ENCODE results near the gene AKR1A1.
A peak's percentile ranks its signal among the peaks of the same experiment; 100 is the strongest.
"Not testable (repeated sequence)": the region's sequence is repeated elsewhere in the genome, so short reads cannot be mapped to it uniquely, and the experiment has no call there.

The AKR1A1 gene

DNA sequence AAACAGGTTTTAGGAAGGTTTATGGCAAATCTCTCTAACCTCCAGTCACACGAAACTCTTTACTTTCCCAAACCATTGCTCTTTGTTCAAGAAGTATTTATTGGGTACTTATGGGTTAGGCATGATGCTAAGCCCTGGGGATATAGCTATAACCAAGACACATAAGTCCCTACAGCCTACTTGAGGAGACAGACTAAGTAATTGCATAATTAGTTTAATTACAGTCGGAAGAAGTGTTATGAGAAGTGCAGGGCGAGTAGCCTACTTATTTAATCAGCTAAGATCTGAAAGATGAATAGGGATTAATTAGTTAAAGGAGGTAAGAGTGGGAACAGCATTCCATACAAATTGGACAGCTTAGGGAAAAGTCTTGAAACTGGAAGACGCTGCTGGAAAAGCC lies 20.0 kb downstream of the AKR1A1 start:
- DNase-seq, result no peak

DNA sequence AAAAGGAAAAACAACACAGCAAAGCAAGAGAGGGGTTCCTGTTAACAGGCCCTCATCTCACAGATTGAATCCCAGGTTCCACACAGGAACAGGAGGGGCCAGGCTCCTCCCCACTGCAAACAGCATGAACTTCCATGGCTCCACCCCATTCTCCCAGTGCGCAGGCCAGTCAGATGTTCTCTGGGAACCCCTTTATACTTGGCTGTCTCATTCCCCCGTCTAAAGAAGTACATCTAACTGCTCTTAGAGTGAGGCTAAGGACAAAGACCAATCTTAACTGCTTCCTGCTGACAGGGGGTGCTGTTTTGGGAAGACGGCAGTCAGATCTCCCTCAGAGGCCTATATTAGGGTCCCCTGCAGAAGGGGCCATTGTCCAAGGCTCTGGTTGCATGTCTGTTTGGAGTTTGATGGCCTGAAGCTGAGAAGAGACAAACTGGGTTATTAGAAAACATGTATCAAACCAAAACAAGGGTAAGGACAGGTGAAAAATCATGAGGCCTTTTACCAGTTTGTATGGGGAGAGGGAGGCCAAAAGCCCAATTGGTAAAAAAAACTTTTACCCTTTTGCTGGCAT lies 22.7 kb downstream of the AKR1A1 start:
- no peak for DNase-seq

DNA sequence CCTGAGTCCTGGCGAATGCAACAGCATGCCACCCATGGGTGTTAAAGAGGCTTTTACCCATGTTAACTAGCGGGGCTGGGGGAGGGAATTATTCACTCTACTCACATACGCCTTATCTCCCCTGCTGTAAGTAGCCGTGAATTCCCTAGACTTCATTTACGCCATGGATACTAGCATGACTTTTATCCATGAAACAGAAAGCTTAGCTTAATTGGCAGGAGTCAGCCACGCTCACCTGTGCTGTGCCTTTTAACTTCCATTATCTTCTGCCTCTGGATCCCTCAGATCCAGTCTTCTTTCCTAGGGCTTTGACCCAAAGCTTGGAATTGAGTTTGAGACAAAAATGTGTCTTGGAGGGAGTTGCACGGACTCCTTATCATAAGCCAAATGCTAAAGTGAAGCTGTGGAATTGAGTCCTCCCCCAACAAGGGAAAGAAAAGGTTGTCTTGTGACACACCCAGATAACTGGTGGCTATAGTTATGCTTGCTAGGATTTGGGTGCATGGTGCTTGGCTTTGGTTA lies 23.5 kb downstream of the AKR1A1 start:
- DNase-seq, result no peak

DNA sequence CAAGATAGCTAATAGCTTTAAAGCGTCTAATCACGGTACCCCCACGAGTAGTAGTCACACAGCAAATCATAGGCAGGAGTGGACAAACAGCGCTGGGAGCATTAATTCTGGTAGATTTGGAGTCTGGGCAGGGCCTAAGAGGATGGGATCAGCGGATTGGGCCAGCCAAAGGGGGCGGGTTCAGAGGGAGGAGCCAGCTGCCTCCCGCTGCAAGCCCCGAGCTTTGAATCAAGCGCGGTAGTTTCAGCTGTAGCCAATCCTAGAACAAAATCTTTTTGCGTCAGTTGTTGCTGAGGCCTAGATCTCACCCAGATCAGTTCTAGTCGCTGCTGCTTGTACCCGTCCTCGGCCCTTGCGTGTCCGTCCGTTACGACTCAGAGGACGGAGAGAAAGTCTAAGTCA lies 32.6 kb downstream of the AKR1A1 start:
- DNase-seq, result peak; percentile 98

DNA sequence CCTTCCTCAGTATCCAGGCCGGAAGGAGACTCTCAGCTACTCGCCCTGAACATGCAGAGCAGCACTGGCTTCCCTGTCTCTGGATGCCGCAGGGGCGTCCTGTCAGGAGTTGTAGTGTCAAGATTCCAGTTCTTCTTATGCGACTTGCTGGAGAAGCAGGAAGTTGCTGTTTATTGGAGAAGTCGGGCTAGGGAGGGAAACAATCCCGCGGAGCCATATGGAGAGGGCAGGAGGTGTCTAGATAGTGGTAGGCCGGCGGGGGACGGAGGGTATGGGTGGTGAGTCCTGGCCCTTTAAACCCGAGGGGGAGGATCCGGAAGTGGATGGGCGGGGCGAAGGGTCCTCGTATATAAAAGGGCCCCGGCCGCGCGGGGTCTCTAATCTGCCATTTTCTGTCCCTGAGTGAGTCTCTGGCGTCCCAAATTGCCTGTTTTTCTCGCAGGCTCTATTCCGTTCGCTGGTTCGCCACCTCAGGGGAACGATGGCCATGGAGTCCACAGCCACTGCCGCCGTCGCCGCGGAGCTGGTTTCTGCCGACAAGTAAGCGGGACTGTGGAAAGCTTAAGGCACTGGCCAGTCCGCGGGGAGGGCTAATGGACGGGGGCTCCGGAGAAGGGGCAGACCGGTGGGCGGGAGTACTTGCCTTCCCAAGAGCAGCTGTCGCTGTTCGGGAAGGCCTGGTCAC lies 33.2 kb downstream of the AKR1A1 start, which contains the start of gene NASP:
Gene NASP (plus strand): TSS at position 376 of the 685 bp plus-strand sequence. CDS start 106 bp downstream, at position 482.
- peak; percentile 94 for DNase-seq

DNA sequence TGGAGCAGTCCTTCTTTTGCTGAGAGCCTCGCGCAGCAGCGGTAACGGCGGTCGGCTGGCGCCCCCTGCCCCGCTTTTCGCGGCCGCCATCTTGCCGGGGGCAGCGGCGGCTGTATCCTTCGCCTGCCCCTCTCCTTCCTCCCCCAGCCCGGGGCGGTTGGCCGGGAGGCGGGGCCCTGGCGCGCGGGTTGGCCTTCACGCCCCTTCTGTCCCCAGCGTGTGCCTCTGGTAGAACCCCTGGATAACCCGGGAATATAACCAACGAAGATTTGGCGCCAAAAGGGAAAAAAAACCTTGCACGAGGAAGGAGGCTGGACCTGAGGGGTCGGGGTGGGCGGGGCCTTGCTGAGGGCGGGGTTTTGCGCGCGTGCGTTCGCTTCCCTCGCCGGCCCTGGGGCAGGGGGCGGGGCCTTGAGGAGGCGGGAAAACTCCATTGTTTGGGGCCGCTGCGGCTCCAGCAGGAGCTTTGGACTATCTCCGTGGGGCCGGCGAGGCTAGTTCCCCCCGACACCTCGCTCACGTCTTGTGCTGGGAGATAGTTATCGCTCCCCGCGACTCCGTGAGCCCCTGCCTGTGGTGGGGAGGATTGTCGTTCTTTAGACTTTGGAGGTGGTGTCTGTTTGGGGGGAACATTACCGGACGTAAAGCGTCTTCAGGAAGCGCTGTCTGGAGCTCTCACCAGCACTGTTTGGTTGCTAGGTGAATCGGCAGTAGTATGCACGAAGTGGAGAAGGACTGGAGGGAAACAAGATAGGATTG lies 33.9 kb downstream of the AKR1A1 start:
- DNase-seq, result peak; percentile 95

DNA sequence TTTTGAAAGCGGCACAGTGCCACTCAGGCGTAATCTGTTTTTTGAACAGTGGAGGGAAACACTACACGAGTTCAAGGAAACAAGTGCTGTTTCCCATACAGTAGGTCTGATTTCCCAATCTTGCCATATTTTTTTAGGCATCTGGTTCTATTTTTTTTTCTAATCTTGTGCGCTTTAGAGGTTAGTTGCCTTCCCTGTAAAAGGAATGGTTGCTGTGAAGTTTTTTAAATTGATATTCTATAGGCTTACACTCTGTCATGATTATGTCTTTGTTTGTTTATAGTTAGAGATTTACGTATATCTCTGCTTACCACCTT lies 34.4 kb downstream of the AKR1A1 start:
- DNase-seq, result no peak

DNA sequence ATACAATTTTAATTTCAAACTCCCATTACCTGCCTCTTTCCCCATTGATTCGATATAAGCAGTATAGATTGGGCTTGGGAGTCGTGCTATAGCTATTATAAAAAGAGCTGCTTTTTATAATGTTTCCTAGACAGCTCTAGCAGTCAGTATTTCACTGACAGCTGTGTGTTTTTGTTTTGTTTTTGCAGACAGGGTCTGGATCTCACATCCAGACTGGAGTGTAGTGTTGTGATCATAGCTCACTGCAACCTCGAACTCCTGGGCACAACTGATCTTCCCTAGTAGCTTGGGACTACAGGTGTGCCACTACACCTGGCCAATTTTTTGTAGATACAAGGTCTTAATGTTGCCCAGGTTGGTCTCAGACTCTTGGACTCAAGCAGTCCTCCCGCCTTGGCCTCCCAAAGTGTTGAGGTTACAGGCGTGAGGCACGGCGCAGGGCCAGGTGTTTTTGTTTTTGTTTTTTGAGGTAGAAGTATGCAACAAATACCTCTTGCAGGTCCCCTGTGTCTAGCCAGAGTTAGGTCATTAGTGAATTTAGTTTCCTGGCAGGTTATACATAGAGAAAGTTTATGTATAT lies 35.0 kb downstream of the AKR1A1 start:
- DNase-seq, result no peak

DNA sequence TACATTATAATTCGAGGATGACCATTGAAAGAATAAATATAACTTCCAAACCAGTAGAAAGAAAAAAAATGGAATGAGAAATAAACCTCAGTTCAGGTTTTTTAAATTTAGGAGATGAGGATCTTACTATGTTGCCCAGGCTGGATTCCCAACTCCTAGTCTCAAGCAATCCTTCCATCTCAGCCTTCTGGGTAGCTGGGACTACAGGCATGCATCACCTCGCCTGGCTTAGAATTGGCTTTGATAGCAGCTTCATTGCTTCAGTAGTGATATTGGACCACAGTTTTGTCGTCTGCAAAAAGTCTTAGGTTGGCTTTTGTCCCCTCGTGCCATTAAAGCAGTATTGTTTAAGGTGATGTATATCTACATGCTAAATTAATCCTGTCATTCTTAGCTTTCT lies 36.1 kb downstream of the AKR1A1 start:
- DNase-seq, result no peak

DNA sequence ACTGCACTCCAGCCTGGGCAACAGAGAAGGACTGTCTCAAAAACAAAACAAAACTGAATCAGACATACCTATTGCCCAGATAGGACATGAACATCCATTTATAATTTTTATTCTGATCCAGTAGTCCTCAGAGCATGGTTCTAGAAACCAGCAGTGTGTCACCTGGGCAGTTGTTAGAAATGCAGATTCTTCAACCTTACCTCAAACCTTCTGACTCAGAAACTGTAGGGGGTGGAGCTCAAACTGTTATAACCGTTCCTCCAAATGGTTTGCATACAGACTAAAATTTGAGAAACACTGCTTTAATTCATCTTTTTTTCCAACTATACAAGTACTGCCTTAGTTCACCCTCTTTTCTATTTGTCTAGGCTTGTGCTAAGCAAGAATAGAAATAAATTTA lies 39.2 kb downstream of the AKR1A1 start:
- no peak for DNase-seq

DNA sequence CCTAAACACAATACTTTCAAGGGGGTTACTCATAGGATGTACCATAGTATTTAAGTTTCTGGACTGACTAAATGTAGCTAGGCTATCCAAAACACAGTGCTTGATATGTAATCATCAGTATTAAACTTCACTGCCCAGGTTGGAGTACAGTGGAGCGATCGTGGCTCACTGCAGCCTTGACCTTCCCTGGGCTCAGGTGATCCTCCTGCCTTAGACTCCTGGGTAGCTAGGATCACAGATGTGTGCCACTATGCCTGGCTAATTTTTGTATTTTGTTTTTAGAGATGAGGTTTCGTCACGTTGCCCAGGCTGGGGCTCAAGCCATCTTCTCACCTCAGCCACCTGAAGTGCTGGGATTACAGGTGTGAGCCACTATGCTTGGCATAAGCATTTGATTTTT lies 43.8 kb downstream of the AKR1A1 start:
- DNase-seq, result no peak

DNA sequence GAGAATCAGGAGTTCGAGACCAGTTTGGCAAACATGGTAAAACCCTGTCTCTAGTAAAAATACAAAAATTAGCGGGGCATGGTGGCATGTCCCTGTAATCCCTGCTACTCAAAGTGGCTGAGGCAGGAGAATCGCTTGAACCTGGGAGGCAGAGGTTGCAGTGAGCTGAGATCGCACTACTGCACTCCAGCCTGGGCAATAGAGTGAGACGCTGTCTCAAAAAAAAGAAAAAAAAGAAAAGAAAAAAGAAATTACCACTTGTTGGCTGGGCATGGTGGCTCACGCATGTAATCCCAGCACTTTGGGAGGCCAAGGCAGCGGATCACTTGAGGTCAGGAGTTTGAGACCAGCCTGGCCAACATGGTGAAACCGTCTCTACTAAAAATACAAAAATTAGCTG lies 46.1 kb downstream of the AKR1A1 start:
- not testable (repeated sequence) for DNase-seq

DNA sequence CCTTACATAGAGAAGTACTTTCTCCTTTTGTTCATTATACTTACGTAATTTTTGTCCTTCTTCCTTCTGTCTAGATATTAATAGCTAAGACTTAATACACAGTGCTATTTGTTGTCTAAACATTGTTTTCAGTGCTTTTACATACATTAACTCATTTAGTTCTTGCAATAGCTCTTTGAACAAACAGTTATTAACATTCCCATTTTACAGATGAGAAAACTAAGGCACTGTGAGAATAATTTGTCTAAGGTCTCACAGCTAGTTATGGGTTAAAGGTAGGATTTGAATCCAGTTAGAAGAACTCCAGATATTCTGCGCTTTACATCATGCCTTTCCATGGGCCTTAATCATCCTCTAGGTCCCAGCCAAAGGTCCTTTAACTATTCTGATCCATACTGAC lies 53.6 kb downstream of the AKR1A1 start:
- DNase-seq, result no peak

DNA sequence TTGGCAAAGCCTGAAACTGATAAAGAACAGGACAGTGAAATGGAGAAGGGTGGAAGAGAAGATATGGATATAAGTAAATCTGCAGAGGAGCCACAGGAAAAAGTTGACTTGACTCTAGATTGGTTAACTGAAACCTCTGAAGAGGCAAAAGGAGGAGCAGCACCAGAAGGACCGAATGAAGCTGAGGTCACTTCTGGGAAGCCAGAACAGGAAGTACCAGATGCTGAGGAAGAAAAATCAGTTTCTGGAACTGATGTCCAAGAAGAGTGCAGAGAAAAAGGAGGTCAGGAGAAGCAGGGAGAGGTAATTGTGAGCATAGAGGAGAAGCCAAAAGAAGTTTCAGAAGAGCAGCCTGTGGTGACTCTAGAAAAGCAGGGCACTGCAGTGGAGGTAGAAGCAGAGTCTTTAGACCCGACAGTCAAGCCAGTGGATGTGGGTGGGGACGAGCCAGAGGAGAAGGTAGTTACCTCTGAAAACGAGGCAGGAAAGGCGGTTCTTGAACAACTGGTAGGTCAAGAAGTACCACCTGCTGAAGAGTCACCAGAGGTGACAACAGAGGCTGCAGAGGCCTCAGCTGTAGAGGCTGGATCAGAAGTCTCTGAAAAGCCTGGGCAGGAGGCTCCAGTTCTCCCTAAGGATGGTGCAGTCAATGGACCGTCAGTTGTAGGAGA lies 56.9 kb downstream of the AKR1A1 start:
- no peak for DNase-seq

DNA sequence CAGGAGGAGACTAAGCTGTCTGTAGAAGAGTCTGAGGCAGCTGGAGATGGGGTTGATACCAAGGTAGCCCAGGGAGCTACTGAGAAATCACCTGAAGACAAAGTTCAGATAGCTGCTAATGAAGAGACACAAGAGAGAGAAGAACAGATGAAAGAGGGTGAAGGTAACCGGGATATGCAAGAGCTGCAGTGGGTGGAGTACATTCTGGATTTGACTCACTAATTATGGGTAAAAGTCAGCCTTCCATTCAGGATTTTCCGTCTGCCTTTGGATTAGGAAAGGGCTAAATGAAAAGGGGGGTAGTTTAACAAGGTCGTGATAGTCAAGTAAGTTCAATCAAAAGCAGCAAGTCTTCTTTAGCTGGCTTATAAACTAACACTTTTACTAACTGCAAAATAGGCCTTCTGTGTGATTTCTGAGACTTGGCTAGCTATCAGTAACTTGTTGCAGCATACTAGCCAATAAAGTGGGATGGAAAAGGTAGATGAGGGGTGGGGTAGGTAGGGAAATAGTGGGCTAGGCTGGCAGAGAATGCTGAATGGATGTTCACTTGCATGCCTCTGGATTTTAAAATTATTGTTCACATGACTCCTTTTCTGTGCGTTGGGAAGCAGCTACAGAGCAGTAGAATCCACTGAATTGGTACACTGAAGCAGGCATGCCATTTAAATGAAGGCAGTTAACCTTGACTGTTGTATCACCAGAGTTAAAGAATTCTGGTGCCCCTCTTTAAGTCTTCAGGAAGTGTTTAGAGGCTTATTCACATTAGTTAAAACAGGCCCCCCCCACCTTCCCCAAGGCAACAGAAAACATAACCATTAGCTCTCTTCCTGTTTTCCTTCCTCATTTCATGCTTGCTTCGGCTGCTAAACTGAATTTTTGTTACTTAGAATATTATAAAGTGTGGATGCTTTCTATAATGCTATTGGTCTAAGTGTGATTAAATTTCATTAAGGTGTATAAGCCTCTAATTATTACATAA lies 57.8 kb downstream of the AKR1A1 start:
- DNase-seq, result no peak

DNA sequence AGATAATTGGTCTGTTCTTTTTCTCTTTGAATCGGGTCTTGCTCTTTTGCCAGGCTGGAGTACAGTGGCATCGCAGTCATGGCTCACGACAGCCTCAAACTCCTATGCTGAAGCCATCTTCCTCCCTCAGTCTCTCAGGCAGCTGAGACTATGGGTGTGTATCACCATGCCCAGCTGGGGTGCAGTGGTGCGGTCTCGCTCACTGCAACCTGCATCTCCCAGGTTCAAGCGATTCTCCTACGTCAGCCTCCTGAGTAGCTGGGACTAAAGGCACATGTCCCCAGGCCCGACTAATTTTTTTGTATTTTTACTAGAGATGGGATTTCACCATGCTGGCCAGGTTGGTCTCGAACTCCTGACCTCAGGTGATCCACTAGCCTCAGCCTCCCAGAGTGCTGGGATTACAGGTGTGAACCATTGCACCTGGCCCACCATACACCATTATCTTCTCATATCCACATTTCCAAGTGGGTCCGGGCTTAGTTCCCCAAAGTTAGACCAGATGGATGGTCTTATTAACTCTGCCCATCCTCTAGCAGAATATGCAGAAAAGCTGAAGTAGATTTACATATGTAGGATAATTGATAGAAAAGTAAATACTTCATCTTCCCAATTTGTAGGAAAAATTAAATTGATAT lies 60.1 kb downstream of the AKR1A1 start:
- no peak for DNase-seq

DNA sequence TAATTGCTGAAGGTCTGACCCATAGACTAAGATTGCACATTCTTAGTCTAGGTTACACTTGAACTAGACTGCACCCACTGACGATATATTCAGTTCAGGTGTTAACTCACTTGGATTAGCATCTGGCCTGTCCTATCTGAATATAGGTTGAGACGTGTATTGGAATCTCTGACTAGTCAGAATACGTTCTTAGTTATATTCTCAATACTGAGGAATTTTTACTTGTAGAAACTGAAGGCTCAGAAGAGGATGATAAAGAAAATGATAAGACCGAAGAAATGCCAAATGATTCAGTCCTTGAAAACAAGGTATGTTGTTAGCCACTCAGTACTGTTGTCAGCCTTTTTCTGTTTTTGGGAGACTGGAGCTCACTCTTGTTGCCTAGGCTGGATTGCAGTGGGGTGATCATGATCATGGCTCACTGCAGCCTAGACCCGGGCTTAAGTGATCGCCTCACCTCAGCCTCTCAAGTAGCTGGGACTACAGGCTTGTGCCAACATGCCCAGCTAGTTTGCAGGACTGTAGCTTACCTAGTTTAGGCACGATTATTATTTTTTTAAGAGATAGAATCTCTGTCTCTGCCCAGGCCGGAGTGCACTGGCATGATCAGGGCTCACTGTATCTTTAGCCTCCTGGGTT lies 62.4 kb downstream of the AKR1A1 start:
- DNase-seq, result no peak

DNA sequence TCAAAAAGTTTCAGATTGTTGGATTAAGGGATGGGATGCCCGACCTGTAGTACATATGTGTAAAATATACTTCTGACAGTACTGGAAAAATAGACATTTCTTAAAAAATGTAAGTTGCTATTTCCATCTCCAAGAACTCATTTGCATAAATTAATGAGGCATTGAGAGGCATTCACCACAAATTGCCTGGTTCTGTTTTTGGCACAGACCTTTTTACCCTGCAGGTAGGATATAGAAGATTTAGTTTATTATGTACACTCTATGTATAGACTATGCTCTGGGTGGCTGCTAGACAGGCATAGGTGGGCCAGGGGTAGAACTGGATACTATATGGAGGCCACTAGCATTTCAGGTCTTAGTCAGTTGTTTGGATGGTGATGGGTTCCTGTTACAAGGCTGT lies 65.3 kb downstream of the AKR1A1 start:
- DNase-seq, result no peak

DNA sequence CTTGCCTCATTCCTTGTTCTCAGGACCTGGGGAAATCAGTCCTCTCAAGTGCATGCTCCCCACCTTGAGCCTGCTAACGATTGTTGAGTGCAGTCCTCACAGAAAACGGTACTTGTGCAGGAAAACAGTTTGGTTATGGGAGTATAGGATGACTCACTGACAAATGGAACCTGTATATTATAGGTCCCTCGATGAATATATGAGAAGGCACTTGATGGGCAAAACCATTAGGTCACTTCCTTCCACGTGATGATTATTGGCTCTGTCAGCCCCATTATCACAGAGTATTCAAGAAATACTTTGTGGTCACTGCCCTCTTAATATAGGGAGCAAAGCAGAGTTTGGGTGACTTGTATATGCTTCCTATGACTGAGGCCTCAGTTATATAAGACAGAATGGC lies 67.0 kb downstream of the AKR1A1 start:
- no peak for DNase-seq

DNA sequence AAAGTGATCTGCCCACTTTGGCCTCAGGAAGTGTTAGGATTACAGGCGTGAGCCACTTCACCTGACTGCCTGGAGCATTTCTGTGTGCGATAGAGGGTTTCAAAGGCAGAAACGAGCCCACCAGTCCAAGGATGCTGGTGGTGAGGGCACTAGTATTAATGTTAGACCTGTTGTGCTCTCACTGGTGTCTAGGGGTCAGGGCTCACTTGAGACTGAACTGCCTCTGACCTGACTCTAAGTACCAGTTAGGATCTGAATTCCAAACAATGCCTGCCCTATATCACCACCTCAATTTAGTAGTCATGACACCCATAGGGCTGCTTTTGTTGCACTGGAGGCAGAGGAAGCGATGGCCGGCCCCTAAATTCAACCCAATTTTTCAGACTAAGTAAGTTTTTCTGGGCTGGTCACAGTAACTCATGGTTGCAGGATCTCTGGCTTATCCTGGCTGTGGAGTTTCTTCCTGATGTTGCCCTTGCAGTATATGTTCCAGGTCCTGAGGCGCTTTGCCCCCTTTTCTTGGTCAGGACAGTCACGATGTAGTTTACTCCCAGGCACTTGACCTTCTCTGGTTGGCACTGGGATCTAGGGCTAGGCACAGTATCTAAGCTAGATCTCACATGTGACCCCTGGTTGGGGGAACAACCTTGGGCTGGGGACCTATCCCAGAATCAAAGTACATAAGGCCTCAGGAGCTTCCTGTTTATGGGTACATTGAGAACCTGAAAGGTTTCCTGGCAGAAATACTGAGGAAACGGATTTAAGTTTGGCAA lies 68.7 kb downstream of the AKR1A1 start:
- DNase-seq, result no peak

Data from femur (tissue), 1 donor.